K562 (cell line): ENCODE measurements around the gene TTC23L. TPM values are rescaled to one million over a fixed set of nuclear protein-coding genes. Genes with fewer than 3 reads are reported as not detected.

Experiments
- ARID4B ChIP-seq: sonication (generic); formaldehyde crosslinking; IDR thresholded peaks from 2 replicates; pipeline ENCODE4 v1.8.0; 2022; ENCODE audit warnings: mild to moderate bottlenecking, missing genetic modification reagents
- CTCF ChIP-seq, 3 experiments: IDR thresholded peaks in 2 of 3; conservative IDR thresholded peaks in 1 of 3; 2 replicates each; pipeline ENCODE4 v1.5.1; 2011 to 2012; ENCODE audit warnings: low read length in 3 of 3, mild to moderate bottlenecking in 3 of 3, control low read depth in 2 of 3, improper control_type of control experiment in 1 of 3, inconsistent platforms in 1 of 3, low read depth in 1 of 3, mixed read lengths in 1 of 3, moderate library complexity in 1 of 3; ENCODE audit not compliant: insufficient read depth in 2 of 3
- CTCFL ChIP-seq: IDR thresholded peaks from 2 replicates; pipeline ENCODE4 v1.6.1; 2011; ENCODE audit warnings: borderline replicate concordance, low read depth, mild to moderate bottlenecking, moderate library complexity, low read length; ENCODE audit not compliant: insufficient read depth, poor library complexity, severe bottlenecking
- DNMT1 ChIP-seq: fragments of 450-650 bp; IDR thresholded peaks from 2 replicates; pipeline ENCODE4 v1.6.1; 2016; ENCODE audit warnings: antibody characterized with exemption, mild to moderate bottlenecking
- MECOM ChIP-seq: fragments of 250-450 bp; sonication (Bioruptor Pico); IDR thresholded peaks from 2 replicates; pipeline ENCODE4 v1.8.0; 2022; ENCODE audit warnings: inconsistent platforms
- PATZ1 ChIP-seq: fragments of 250-450 bp; sonication (Bioruptor Pico); IDR thresholded peaks from 2 replicates; pipeline ENCODE4 v1.5.0; 2020; ENCODE audit warnings: mild to moderate bottlenecking, borderline replicate concordance
- RAD51 ChIP-seq: fragments of 450-650 bp; IDR thresholded peaks from 2 replicates; pipeline ENCODE4 v1.7.1; 2016; ENCODE audit warnings: low read depth, mild to moderate bottlenecking, borderline replicate concordance
- RBBP5 ChIP-seq: fragments of 200-600 bp; sonication (generic); IDR thresholded peaks from 2 replicates; pipeline ENCODE4 v1.6.1; 2012; ENCODE audit warnings: borderline replicate concordance, mild to moderate bottlenecking, low read length, control low read depth, inconsistent platforms; ENCODE audit not compliant: insufficient read depth, poor library complexity, severe bottlenecking
- SAP30 ChIP-seq: fragments of 200-600 bp; sonication (generic); IDR thresholded peaks from 2 replicates; pipeline ENCODE4 v1.6.1; 2012; ENCODE audit warnings: borderline replicate concordance, low read depth, mild to moderate bottlenecking, moderate library complexity, low read length, control low read depth, inconsistent platforms; ENCODE audit not compliant: insufficient read depth, poor library complexity, severe bottlenecking
- SMARCC2 ChIP-seq: fragments of 450-650 bp; IDR thresholded peaks from 2 replicates; pipeline ENCODE4 v1.6.1; 2017; ENCODE audit warnings: antibody characterized with exemption, moderate library complexity, mild to moderate bottlenecking, low read depth
- USF1 ChIP-seq: sonication (generic); formaldehyde crosslinking; IDR thresholded peaks from 2 replicates; pipeline ENCODE4 v1.9.0; 2022; ENCODE audit warnings: mild to moderate bottlenecking, missing genetic modification reagents
- XRCC4 ChIP-seq: IDR thresholded peaks from one replicate; pipeline ENCODE4 v1.6.1; 2011; ENCODE audit not compliant: insufficient read depth, insufficient read length; ENCODE audit errors: extremely low read depth
- polyA plus RNA-seq, 8 experiments: library from polyadenylated mRNA; depleted of rRNA in 4 of 8; stranded (reverse) in 5 of 8; unstranded in 3 of 8; fragments of >200 nt; fragmentation: Nextera tagmentation in 2 of 8; fragmentation: Illumina TruSeq in 1 of 8; extraction: Ambion mirVana in 2 of 8; extraction: Trizol in 1 of 8; gene quantifications; 2 replicates each; pipeline versions ENCODE4 v1.2.1 to v1.2.3, GENCODE V29; 2011 to 2014; ENCODE audit warnings: inconsistent platforms in 1 of 8, missing spikeins in 1 of 8
- total RNA-seq, 7 experiments: library from RNA; depleted of rRNA in 6 of 7; stranded (reverse); fragments of >200 nt in 6 of 7; fragmentation: Illumina TruSeq in 2 of 7; extraction: Trizol in 2 of 7; gene quantifications; 2 replicates each; pipeline versions ENCODE4 v1.2.1 to v1.2.3, GENCODE V29; 2011 to 2021; ENCODE audit warnings: low replicate concordance in 1 of 7

The TTC23L gene
- total and polyA plus RNA-seq, 9 of the 15 experiments (the other 6 are each of a cell fraction or from before 2014, with no cell fraction given): 0.03 to 0.32 (median 0.14) TPM; not detected in 2

- TF ChIP-seq CTCF (IDR thresholded peaks at IDR 0.05 in 2 of 3, conservative IDR thresholded peaks at IDR 0.05 in 1 of 3; ENCODE audit: insufficient read depth in 2 of 3, low read depth in 1 of 3, low read length in 3 of 3) (0 out of 6 replicates have a peak, but pooled peaks of 1 of the 3 experiments have one; percentile 11), USF1 (peak; percentile 54; the same call in 1 of the 2 replicates), RAD51 (0 out of 2 replicates have a peak, but pooled peaks have one; percentile 37), PATZ1 (CRISPR knock-in tag) (no peak), SAP30 (peak; percentile 91), DNMT1 (no peak), ARID4B (CRISPR knock-in tag) (no peak; the same call in none of the 2 replicates), SMARCC2 (no peak), CTCFL (no peak), XRCC4 (no peak), RBBP5 (peak; percentile 52), MECOM (CRISPR knock-in tag) (0 out of 2 replicates have a peak, but pooled peaks have one; percentile 63)
These were observed 75.7 kb downstream of the TTC23L start (continued) for GRCh38 chr5:34914671-34915138.
